GM23338 (cell line): Measurements from ENCODE around the gene SEMA3E.

Experiments
- CREB1 ChIP-seq: fragments of 250-450 bp; sonication (Bioruptor Pico); IDR thresholded peaks from 2 replicates; pipeline ENCODE4 v1.5.0; 2020; ENCODE audit warnings: low read depth, mild to moderate bottlenecking, moderate library complexity
- CTCF ChIP-seq, 2 experiments: fragments of 200-600 bp in 1 of 2; sonication (generic) in 1 of 2; conservative IDR thresholded peaks; 2 replicates each; pipeline versions ENCODE4 v1.5.1 to v1.6.1; 2016 to 2017; ENCODE audit warnings: antibody characterized with exemption in 2 of 2, low read depth in 2 of 2, mild to moderate bottlenecking in 2 of 2, moderate library complexity in 1 of 2
- EZH2 ChIP-seq: fragments of 200-600 bp; sonication (generic); IDR thresholded peaks from one replicate; pipeline ENCODE4 v1.8.0; 2017; ENCODE audit warnings: antibody characterized with exemption, mild to moderate bottlenecking, low read depth; ENCODE audit not compliant: unreplicated experiment
- EZH2phosphoT487 ChIP-seq: fragments of 200-600 bp; sonication (generic); IDR thresholded peaks from one replicate; pipeline ENCODE4 v1.8.1; 2018; ENCODE audit warnings: antibody characterized with exemption; ENCODE audit not compliant: unreplicated experiment
- JUNB ChIP-seq: IDR thresholded peaks from one replicate; pipeline ENCODE4 v1.6.1; 2016; ENCODE audit warnings: antibody characterized with exemption; ENCODE audit not compliant: unreplicated experiment
- NANOG ChIP-seq: IDR thresholded peaks from 2 replicates; pipeline ENCODE4 v1.6.1; 2016; ENCODE audit warnings: antibody characterized with exemption, borderline replicate concordance
- POLR2AphosphoS5 ChIP-seq: IDR thresholded peaks from 2 replicates; pipeline ENCODE4 v1.6.1; 2016; ENCODE audit warnings: antibody characterized with exemption, low read depth
- REST ChIP-seq: IDR thresholded peaks from one replicate; pipeline ENCODE4 v1.6.1; 2018; ENCODE audit warnings: antibody characterized with exemption; ENCODE audit not compliant: unreplicated experiment
- STAT1 ChIP-seq: IDR thresholded peaks from one replicate; pipeline ENCODE4 v1.6.1; 2016; ENCODE audit warnings: antibody characterized with exemption; ENCODE audit not compliant: unreplicated experiment
- ZNF114 ChIP-seq: fragments of 250-450 bp; sonication (Bioruptor Pico); IDR thresholded peaks from 2 replicates; pipeline ENCODE4 v1.5.0; 2020; ENCODE audit warnings: mild to moderate bottlenecking, moderate library complexity
- ZNF462 ChIP-seq: fragments of 250-450 bp; sonication (Bioruptor Pico); IDR thresholded peaks from 2 replicates; pipeline ENCODE4 v1.5.0; 2020; ENCODE audit warnings: mild to moderate bottlenecking, moderate library complexity

GRCh38 chr7:83640731-83641537 is 8.0 kb downstream of the SEMA3E start:
- TF ChIP-seq CTCF (conservative IDR thresholded peaks at IDR 0.05; ENCODE audit: low read depth in 2 of 2) = no peak
- no peak for TF ChIP-seq POLR2AphosphoS5
- TF ChIP-seq ZNF114 (CRISPR knock-in tag) = no peak
- TF ChIP-seq REST = no peak
- no peak for TF ChIP-seq EZH2phosphoT487
- TF ChIP-seq EZH2 = no peak
- no peak for TF ChIP-seq CREB1 (CRISPR knock-in tag)
- TF ChIP-seq JUNB = no peak
- no peak for TF ChIP-seq STAT1
- no peak for TF ChIP-seq ZNF462 (CRISPR knock-in tag)
- no peak for TF ChIP-seq NANOG
